ENCODE results near the gene KAT6B. TPM values are rescaled to one million over a fixed set of nuclear protein-coding genes. Genes with fewer than 3 reads are reported as not detected.

KAT6B gene
- total and polyA plus RNA-seq, 10 of the 15 experiments (the other 5 are each of a cell fraction or from before 2014, with no cell fraction given), result 2.7 to 22.6 (median 15.7) TPM

DNA sequence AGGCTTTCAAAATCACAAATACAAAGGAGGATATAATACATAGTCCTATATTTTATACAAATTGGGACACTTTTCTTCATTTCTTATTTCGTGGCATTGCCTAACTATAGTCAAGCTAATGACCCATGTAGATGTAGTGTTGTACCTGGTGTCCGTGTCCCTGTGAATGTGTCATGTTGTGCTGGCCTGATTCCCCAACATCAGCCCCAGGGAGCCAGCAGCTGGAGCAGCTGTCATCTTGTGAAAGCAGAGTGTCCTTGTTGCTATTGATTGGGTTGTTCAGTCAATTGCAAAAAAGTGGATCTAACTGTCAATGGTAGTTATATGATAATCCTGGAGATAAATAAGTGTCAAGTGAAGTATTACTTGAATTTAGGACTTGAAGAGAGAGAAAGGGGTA is 86.3 kb downstream of the KAT6B start:
- Histone ChIP-seq H3K4me2 (ENCODE audit: control insufficient read depth, insufficient read depth) (no peak overlapping the region), H3K27ac (ENCODE audit: control insufficient read depth, insufficient read depth) (no peak overlapping the region), H3K9ac (ENCODE audit: control insufficient read depth, insufficient read depth, low read length) (no peak overlapping the region), H4K20me1 (ENCODE audit: control insufficient read depth, insufficient read depth) (no peaks in the 10 kb centered on the region), H3K27me3 (replicated peaks in 1 of 2; ENCODE audit: control insufficient read depth in 2 of 2, insufficient read depth in 2 of 2, low read length in 1 of 2) (no peaks in the 10 kb centered on the region), H3K79me2 (ENCODE audit: control insufficient read depth, insufficient read depth, low read length) (peaks cover 15% of the 10 kb centered on the region), H3K4me1 (ENCODE audit: control insufficient read depth, insufficient read depth, low read length) (peaks cover 5% of the 10 kb centered on the region), H3K9me3 (replicated peaks; ENCODE audit: control insufficient read depth, insufficient read depth, low read length) (no peaks in the 10 kb centered on the region; the same call in 2 of the 3 replicates), H2AFZ (ENCODE audit: control insufficient read depth, low read depth, low read length) (no peak overlapping the region), H3K36me3 (ENCODE audit: control insufficient read depth in 2 of 2, insufficient read depth in 2 of 2, low read length in 1 of 2) (no peaks in the 10 kb centered on the region), H3K4me3 (no peak overlapping the region)
- RAD21 ChIA-PET (ENCODE audit: unreplicated experiment), result interaction anchor here (0.7 to 4.3 kb wide), 13 partner anchors 9 to 107 kb away, joined by 3 to 38 read pairs (median 4); no protein-coding TSS in a partner anchor
- intact Hi-C loops (cut with micrococcal nuclease; ENCODE audit: unreplicated experiment) (no loop called here), in situ Hi-C loops (cut with MboI) (no loop called here)
- SMC1A ChIA-PET (ENCODE audit: uncharacterized antibody, unreplicated experiment), result interaction anchor here (0.7 to 5.1 kb wide), 17 partner anchors 9 to 107 kb away, joined by 3 to 73 read pairs (median 4); no protein-coding TSS in a partner anchor
- no peak for DNase-seq (ENCODE audit: low read depth, low spot score)
- ATAC-seq, result peak; percentile 30
- CTCF ChIA-PET, result interaction anchor here (0.6 to 5.3 kb wide), 14 partner anchors 8 to 645 kb away, joined by 3 to 34 read pairs (median 4); no protein-coding TSS in a partner anchor
- no peak for FAIRE-seq
- BruUV-seq (replicated peaks), result no TSS peak
- 87% methylated on average over 2 of the region's 2 CpGs for WGBS (ENCODE audit: insufficient coverage, insufficient replicate concordance, low lambda C conversion rate, missing lambda C conversion rate)
- POLR2A ChIA-PET, result interaction anchor here (1.1 to 7.5 kb wide), 8 partner anchors 9 to 58 kb away, joined by 3 to 47 read pairs (median 6); no protein-coding TSS in a partner anchor
- TF ChIP-seq BCL3 (IDR thresholded peaks at IDR 0.05; ENCODE audit: borderline replicate concordance, insufficient read depth, low read depth, low read length, poor library complexity, severe bottlenecking) (no peak), MYC (IDR thresholded peaks at IDR 0.05; ENCODE audit: insufficient read depth, insufficient read length, insufficient replicate concordance, low read length, severe bottlenecking) (no peak), PAX5 (IDR thresholded peaks at IDR 0.05; ENCODE audit: borderline replicate concordance, low read depth, low read length) (no peak), NFXL1 (IDR thresholded peaks at IDR 0.05; ENCODE audit: borderline replicate concordance) (no peak), ASH2L (IDR thresholded peaks at IDR 0.05; ENCODE audit: borderline replicate concordance, low read depth) (no peak), PML (IDR thresholded peaks at IDR 0.05; ENCODE audit: low read length) (no peak), NR2C2 (IDR thresholded peaks at IDR 0.05; ENCODE audit: borderline replicate concordance, control insufficient read depth, insufficient read length, low read depth) (no peak), SIX5 (IDR thresholded peaks at IDR 0.05; ENCODE audit: low read depth, low read length, severe bottlenecking) (no peak), KLF5 (IDR thresholded peaks at IDR 0.05; ENCODE audit: partially characterized antibody) (no peak), CBFB (IDR thresholded peaks at IDR 0.05; ENCODE audit: low read depth) (no peak), CHD2 (IDR thresholded peaks at IDR 0.05; ENCODE audit: borderline replicate concordance, low read depth, low read length) (no peak), HSF1 (IDR thresholded peaks at IDR 0.05; ENCODE audit: low read depth, low read length) (no peak)
- TF ChIP-seq, protein P1, sequence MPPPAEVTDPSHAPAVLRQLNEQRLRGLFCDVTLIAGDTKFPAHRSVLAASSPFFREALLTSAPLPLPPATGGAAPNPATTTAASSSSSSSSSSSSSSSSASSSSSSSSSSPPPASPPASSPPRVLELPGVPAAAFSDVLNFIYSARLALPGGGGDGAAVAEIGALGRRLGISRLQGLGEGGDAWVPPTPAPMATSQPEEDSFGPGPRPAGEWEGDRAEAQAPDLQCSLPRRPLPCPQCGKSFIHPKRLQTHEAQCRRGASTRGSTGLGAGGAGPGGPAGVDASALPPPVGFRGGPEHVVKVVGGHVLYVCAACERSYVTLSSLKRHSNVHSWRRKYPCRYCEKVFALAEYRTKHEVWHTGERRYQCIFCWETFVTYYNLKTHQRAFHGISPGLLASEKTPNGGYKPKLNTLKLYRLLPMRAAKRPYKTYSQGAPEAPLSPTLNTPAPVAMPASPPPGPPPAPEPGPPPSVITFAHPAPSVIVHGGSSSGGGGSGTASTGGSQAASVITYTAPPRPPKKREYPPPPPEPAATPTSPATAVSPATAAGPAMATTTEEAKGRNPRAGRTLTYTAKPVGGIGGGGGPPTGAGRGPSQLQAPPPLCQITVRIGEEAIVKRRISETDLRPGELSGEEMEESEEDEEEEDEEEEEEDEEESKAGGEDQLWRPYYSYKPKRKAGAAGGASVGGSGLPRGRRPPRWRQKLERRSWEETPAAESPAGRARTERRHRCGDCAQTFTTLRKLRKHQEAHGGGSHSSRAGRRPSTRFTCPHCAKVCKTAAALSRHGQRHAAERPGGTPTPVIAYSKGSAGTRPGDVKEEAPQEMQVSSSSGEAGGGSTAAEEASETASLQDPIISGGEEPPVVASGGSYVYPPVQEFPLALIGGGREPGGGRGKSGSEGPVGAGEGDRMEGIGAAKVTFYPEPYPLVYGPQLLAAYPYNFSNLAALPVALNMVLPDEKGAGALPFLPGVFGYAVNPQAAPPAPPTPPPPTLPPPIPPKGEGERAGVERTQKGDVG (CRISPR knock-in tag; IDR thresholded peaks at IDR 0.05), result no peak
- TF ChIP-seq, protein P2, sequence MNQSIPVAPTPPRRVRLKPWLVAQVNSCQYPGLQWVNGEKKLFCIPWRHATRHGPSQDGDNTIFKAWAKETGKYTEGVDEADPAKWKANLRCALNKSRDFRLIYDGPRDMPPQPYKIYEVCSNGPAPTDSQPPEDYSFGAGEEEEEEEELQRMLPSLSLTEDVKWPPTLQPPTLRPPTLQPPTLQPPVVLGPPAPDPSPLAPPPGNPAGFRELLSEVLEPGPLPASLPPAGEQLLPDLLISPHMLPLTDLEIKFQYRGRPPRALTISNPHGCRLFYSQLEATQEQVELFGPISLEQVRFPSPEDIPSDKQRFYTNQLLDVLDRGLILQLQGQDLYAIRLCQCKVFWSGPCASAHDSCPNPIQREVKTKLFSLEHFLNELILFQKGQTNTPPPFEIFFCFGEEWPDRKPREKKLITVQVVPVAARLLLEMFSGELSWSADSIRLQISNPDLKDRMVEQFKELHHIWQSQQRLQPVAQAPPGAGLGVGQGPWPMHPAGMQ (IDR thresholded peaks at IDR 0.05; ENCODE audit: borderline replicate concordance), result no peak
- TF ChIP-seq, protein P3, sequence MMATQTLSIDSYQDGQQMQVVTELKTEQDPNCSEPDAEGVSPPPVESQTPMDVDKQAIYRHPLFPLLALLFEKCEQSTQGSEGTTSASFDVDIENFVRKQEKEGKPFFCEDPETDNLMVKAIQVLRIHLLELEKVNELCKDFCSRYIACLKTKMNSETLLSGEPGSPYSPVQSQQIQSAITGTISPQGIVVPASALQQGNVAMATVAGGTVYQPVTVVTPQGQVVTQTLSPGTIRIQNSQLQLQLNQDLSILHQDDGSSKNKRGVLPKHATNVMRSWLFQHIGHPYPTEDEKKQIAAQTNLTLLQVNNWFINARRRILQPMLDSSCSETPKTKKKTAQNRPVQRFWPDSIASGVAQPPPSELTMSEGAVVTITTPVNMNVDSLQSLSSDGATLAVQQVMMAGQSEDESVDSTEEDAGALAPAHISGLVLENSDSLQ (IDR thresholded peaks at IDR 0.05), result no peak
